Measurements from ENCODE around the gene GTPBP1.

Gene GTPBP1

DNA sequence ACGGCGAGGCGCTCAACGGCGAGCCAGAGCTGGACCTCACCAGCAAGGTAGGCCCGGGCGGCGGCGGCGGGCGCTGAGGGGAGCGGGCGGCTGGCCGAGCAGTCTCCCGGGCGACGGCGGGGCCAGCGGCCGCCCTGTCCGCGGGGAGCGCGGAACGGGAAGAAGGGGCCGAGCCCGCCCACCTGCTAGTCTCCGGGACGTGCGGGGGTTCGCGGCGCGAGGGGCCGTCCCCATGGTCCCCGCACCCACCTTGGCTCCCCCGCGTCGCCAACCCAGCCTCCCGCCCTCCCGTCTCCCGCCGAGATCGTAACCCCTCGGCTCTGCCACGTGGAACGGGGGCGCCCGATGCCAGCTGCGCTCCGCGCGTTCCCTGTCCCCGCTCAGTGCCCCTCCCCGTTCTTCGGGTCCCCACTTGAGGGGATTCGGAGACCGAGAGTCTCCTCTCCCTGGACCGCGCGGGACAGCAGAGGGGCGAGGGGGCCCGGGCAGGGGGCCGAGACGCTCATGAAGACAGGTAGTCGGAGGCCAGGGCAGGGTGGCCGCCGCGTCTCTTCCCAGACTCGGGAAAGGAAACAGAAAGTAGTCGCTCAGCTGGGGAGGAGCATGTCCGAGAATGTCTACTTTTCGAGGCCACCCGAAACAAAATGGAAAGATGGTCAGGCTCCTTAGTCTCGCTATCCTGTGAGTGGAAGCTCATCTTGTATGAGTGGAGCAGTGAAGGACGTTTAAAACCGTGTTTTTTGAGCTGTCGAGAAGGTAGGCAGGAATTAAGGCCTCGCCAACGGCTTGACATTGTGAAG is 557 bp downstream of the GTPBP1 start:
- H3K27ac ChIP-seq: peak overlapping the region; percentile 92
- TF ChIP-seq, protein P1, sequence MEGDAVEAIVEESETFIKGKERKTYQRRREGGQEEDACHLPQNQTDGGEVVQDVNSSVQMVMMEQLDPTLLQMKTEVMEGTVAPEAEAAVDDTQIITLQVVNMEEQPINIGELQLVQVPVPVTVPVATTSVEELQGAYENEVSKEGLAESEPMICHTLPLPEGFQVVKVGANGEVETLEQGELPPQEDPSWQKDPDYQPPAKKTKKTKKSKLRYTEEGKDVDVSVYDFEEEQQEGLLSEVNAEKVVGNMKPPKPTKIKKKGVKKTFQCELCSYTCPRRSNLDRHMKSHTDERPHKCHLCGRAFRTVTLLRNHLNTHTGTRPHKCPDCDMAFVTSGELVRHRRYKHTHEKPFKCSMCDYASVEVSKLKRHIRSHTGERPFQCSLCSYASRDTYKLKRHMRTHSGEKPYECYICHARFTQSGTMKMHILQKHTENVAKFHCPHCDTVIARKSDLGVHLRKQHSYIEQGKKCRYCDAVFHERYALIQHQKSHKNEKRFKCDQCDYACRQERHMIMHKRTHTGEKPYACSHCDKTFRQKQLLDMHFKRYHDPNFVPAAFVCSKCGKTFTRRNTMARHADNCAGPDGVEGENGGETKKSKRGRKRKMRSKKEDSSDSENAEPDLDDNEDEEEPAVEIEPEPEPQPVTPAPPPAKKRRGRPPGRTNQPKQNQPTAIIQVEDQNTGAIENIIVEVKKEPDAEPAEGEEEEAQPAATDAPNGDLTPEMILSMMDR (conservative IDR thresholded peaks at IDR 0.05): no peak
- TF ChIP-seq ZFX (IDR thresholded peaks at IDR 0.05): peak; percentile 93

DNA sequence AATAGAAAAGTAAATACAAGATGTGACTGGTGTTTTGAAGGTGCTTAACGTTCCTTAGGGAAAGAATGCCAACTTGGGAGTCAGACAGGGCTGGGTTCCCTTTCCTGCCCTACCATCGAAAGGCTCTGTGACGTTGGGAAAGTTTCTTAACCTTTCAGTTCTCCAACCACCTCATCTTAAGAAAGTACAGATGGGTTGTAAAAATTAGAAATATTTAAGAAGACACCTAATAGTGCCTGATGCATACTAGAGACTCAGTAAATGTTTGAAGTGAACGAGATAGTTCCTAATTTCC is 1.1 kb downstream of the GTPBP1 start:
- H3K27ac ChIP-seq: peak overlapping the region; percentile 92
- no peak for TF ChIP-seq ZFX (IDR thresholded peaks at IDR 0.05)

DNA sequence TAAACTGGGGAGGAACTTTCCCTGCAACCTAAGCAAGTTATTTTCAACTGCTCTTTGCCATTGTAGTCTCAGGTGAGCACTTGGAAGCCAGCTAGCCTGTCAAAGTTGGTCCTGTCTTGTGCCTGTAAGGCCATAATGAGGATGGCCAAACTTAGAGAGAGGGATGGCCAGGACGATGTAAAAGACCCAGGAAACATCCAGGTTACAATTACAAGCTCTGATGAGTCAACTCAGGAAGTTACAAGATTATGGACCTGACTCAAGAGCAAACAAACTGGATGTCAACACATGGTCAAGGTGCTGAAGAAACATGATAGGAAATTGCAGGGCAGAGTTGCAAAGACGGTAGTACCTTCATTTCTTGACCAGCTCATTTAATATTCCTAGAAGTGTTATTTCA is 1.6 kb downstream of the GTPBP1 start:
- peak overlapping the region; percentile 92; the same call in 1 of the 2 replicates for H3K27ac ChIP-seq
- TF ChIP-seq, protein P1 (conservative IDR thresholded peaks at IDR 0.05): no peak
- TF ChIP-seq ZFX (IDR thresholded peaks at IDR 0.05): no peak

DNA sequence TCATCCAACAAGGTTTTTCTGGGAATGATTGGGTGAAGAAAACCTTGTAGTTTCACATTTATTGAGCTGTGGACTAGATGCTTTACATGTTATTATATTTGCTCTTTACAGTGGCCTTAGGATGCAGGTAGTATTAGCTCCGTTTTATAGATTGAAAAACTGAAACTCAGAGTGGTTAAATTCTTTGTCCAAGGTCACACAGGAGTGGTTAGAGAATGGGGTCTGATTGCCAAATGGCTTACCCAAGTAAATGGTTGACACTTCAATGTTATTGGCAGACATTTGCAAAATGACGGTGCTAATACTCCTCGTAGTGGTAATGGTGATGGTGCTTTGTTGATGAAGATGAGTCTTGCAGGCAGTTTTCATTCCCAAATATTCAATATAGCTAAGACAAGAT is 2.2 kb downstream of the GTPBP1 start:
- TF ChIP-seq, protein P1 (conservative IDR thresholded peaks at IDR 0.05): no peak
- no peak for TF ChIP-seq ZFX (IDR thresholded peaks at IDR 0.05)
- no peak overlapping the region for H3K27ac ChIP-seq

DNA sequence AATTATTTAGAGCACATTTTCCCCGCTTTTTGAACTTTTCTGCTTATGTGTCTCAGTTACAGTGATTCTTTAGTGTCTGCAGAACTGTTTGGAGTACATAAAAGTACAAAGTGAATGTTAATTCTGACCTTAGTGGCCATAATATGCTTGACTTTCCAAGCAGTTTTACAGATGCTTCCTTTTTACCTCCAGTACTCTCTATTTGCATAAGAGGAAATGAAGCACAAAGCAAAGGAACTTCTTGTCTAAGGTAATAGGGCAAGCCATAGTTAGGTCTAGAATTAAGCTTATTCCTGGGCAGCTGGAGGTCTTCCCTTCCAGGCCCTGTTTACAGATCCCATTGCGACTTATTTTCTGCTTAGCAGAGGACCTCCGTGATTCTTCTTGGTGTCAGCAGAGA is 3.6 kb downstream of the GTPBP1 start:
- TF ChIP-seq ZFX (IDR thresholded peaks at IDR 0.05): no peak
- H3K27ac ChIP-seq: no peak overlapping the region

DNA sequence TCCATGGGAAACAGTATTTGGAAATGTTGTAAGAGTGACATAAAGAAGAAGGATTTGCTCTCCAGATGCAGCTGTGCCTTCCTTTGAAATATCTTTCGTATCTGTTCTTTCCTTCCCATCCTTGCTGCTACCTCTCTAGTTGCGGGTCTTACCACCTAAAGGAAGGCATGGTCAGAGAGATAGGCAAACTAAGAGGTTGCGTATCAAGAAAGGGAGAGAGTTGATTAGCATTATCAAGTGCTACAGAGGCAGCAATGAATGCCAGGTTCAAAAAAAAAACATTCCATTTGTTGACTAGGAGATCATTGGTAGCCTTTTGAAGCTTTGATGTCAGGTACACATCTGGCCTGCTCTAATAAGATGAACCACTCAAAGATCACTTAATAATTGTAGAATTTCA is 4.6 kb downstream of the GTPBP1 start:
- TF ChIP-seq ZFX (IDR thresholded peaks at IDR 0.05): no peak
- TF ChIP-seq, protein P1 (conservative IDR thresholded peaks at IDR 0.05): no peak
- no peak overlapping the region for H3K27ac ChIP-seq

DNA sequence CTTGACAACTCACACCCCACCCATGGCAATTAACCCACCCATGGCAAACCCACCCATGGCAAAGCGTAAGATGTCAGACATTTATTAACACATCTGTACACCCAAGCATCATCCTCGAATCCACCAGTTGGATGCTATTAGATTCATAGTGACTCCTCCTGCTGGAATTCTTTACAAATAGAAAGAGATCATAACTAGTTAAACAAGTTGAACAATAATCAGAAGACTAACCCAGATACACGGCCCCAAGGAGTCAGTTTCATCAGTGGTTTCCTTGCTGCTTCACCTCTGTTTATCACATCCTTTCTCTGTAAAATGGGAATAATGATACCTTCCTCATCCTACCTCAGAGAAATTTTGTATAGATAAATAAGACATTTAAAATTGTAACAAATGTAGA is 5.1 kb downstream of the GTPBP1 start:
- no peak overlapping the region for H3K27ac ChIP-seq
- TF ChIP-seq ZFX (IDR thresholded peaks at IDR 0.05): no peak
- TF ChIP-seq, protein P1 (conservative IDR thresholded peaks at IDR 0.05): no peak

DNA sequence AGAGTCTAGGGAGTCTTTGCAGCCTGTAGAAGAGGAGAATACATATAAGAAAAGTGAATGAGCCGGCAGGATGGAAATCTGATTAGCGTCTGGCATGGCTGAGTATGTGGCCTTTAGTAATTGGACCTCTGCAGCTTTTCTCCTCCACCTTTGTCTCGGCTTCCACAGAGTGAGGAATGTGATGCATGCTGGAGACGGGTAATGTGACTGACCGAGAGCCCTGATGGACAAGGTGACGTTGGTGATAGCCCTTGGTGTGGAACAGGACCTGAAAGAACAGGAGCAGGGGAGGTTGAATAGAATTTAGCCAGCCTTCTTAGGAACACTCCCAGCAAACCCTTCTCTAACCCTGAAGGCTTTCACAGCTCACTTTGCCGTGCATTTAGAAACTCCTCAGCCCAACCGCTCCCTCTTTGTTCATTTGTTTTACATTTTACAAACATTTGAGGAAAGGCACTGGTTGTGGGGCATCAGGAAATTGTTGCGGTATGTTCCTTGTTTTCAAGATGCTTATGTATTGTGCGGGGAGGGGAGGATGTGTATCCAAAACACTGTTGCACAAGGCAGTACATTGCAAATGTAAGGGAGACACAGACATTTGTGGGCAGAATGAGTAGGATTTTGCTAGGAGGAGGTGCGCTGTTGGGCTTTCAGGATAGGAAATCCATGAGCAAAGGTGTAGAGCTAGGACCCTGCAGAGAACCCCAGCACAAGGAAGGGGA is 6.9 kb downstream of the GTPBP1 start:
- no peak overlapping the region for H3K27ac ChIP-seq
- no peak for TF ChIP-seq ZFX (IDR thresholded peaks at IDR 0.05)
- TF ChIP-seq, protein P1 (conservative IDR thresholded peaks at IDR 0.05): no peak
